ENCODE measurements around the gene WDR5B. TPM values are rescaled to one million over a fixed set of nuclear protein-coding genes. Genes with fewer than 3 reads are reported as not detected.

The WDR5B gene
- total and polyA plus RNA-seq, 2 of the 8 experiments (the other 6 are each of a cell fraction or from before 2014, with no cell fraction given): 1.9 to 3.5 TPM

DNA sequence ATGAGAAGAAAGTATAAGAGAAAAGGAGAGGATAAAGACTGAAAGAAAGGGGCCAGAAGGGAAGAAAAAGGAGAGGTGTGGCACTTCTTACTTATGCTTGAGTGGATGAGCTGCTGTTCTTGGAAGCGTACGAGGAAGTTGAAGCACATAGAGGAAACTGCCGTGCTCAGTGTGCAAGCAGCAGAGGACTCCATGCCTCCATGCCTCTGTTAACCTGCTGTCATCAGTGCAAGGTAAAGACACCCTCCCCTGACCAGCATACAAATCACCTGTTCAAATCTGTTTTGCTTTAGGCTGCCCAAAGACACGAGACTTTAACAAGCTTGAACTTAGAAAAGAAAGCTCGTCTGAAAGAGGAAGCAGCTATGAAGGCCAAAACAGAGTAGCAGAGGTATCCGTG lies 6.4 kb downstream of the WDR5B start:
- no peaks in the 10 kb centered on the region for H3K9me3 ChIP-seq (ENCODE audit: insufficient read depth in 2 of 2, low read depth in 1 of 2, low read length in 1 of 2)
- no peak overlapping the region for H3K27ac ChIP-seq (ENCODE audit: low read depth, low read length)
- no peak for DNase-seq (ENCODE audit: low read depth in 1 of 2, low spot score in 2 of 2)
- H2BK12ac ChIP-seq (ENCODE audit: low read depth, low read length): no peak overlapping the region
- H3K79me1 ChIP-seq (ENCODE audit: low read depth, low read length): no peaks in the 10 kb centered on the region
- no peak overlapping the region for H2AK5ac ChIP-seq (ENCODE audit: low read depth, low read length)
- H3K23me2 ChIP-seq (ENCODE audit: low read depth, low read length): no peaks in the 10 kb centered on the region
- no peak overlapping the region for H3K18ac ChIP-seq (ENCODE audit: extremely low read depth, low read length)
- H3K36me3 ChIP-seq (ENCODE audit: control insufficient read depth in 2 of 4, insufficient read depth in 4 of 4, low read length in 3 of 4): peaks cover 2 to 28% (median 24%) of the 10 kb centered on the region in 4 experiments
- FAIRE-seq: no peak
- no peak overlapping the region for H4K91ac ChIP-seq (replicated peaks; ENCODE audit: insufficient read length, low read length)
- no peak overlapping the region for H4K8ac ChIP-seq (ENCODE audit: extremely low read depth, insufficient read depth, low read length)
- H2BK15ac ChIP-seq (ENCODE audit: low read length): no peak overlapping the region
- H3K4me3 ChIP-seq (ENCODE audit: extremely low read depth in 1 of 4, insufficient read depth in 2 of 4, low read depth in 3 of 4, low read length in 4 of 4): no peak overlapping the region
- no peak overlapping the region for H3K56ac ChIP-seq (replicated peaks; ENCODE audit: insufficient read length, low read depth, low read length)
- H2BK120ac ChIP-seq (replicated peaks; ENCODE audit: low read depth, low read length): no peak overlapping the region
- no peaks in the 10 kb centered on the region for H4K20me1 ChIP-seq (replicated peaks in 1 of 2; ENCODE audit: control insufficient read depth in 1 of 2, insufficient read depth in 2 of 2, low read length in 2 of 2)
- CTCF ChIA-PET (ENCODE audit: partially characterized antibody): interaction anchor here (0.6 to 3.4 kb wide), 3 partner anchors 11 to 87 kb away, joined by 3 to 14 read pairs (median 5); no protein-coding TSS in a partner anchor
- POLR2A ChIA-PET (ENCODE audit: partially characterized antibody): interaction anchor here (1.0 kb wide), 1 partner anchor 27 kb away, joined by 3 read pairs; the partner anchor contains the start of gene MIX23
- H2BK20ac ChIP-seq (ENCODE audit: low read length): no peak overlapping the region
- no peak overlapping the region for H3K9ac ChIP-seq (replicated peaks in 1 of 4; ENCODE audit: extremely low read depth in 1 of 4, low read depth in 3 of 4, low read length in 3 of 4)
- TF ChIP-seq RAD21 (IDR thresholded peaks at IDR 0.05 in 1 of 2, conservative IDR thresholded peaks at IDR 0.05 in 1 of 2; ENCODE audit: low read depth in 2 of 2, low read length in 2 of 2): no peak
- no peaks in the 10 kb centered on the region for H3K4me1 ChIP-seq (replicated peaks in 1 of 4; ENCODE audit: control insufficient read depth in 3 of 4, insufficient read depth in 4 of 4, low read length in 3 of 4)
- no peak overlapping the region for H3K4me2 ChIP-seq (ENCODE audit: insufficient read depth in 1 of 2, low read depth in 2 of 2, low read length in 2 of 2)
- H3K27me3 ChIP-seq (replicated peaks in 1 of 4; ENCODE audit: control insufficient read depth in 3 of 4, extremely low read depth in 1 of 4, insufficient read depth in 3 of 4, low read length in 3 of 4): no peaks in the 10 kb centered on the region
- H3K23ac ChIP-seq (ENCODE audit: insufficient read length): no peak overlapping the region
- 0 out of 4 replicates have a peak, but pooled peaks cover 0 to 6% of the 10 kb centered on the region in 2 experiments for H3K79me2 ChIP-seq (ENCODE audit: control insufficient read depth in 1 of 2, insufficient read depth in 2 of 2, low read length in 2 of 2)
- no peak overlapping the region for H3K4ac ChIP-seq (replicated peaks; ENCODE audit: insufficient read length, low read depth, low read length)
- WGBS, 2 experiments (ENCODE audit: extremely low coverage in 1 of 2, insufficient coverage in 1 of 2, insufficient read length in 1 of 2, insufficient replicate concordance in 2 of 2, low coverage in 1 of 2, low lambda C conversion rate in 2 of 2, missing lambda C conversion rate in 1 of 2): 89% methylated on average over 6 of the region's 6 CpGs; no CpG with 5 or more reads in 1 of the 2 experiments
- no peak overlapping the region for H2BK5ac ChIP-seq (ENCODE audit: low read depth, low read length)
- H4K5ac ChIP-seq (ENCODE audit: insufficient read length, low read depth, low read length): no peak overlapping the region
- H3K14ac ChIP-seq (ENCODE audit: insufficient read length): no peak overlapping the region
- H2AFZ ChIP-seq (ENCODE audit: low read length): no peak overlapping the region
